Liver (tissue), 9 donors: ENCODE data around the gene TNC. TPM values are rescaled to one million over a fixed set of nuclear protein-coding genes. Genes with fewer than 3 reads are reported as not detected.

ENCODE experiments used
- DNase-seq: peaks from one replicate; pipeline ENCODE4 v3.0.0-alpha.2; 2017; ENCODE audit warnings: low spot score
- H3K27ac ChIP-seq, 2 donors: one replicate each; pipeline ENCODE4 v1.7.0; 2013; ENCODE audit warnings: inconsistent platforms in 2 of 2, low read length in 2 of 2, control low read depth in 1 of 2, low read depth in 1 of 2, mild to moderate bottlenecking in 1 of 2
- H3K27me3 ChIP-seq, 4 donors: one replicate each; pipeline versions ENCODE4 v1.6.1 to v1.7.0; 2013; ENCODE audit warnings: low read length in 3 of 4, inconsistent platforms in 1 of 4, mild to moderate bottlenecking in 1 of 4, moderate library complexity in 1 of 4; ENCODE audit not compliant: control insufficient read depth in 4 of 4, insufficient read depth in 4 of 4
- H3K36me3 ChIP-seq, 4 donors: one replicate each; pipeline versions ENCODE4 v1.6.1 to v1.7.0; 2013; ENCODE audit warnings: low read length in 3 of 4, mild to moderate bottlenecking in 3 of 4, low read depth in 1 of 4, moderate library complexity in 1 of 4; ENCODE audit not compliant: control insufficient read depth in 4 of 4, insufficient read depth in 3 of 4
- H3K4me1 ChIP-seq, 4 donors: one replicate each; pipeline versions ENCODE4 v1.6.1 to v1.7.0; 2013; ENCODE audit warnings: low read length in 3 of 4, mild to moderate bottlenecking in 3 of 4, moderate library complexity in 1 of 4; ENCODE audit not compliant: control insufficient read depth in 4 of 4, insufficient read depth in 4 of 4
- H3K4me3 ChIP-seq, 3 donors: one replicate each; pipeline versions ENCODE4 v1.6.1 to v1.7.0; 2013; ENCODE audit warnings: low read length in 3 of 3, control low read depth in 1 of 3, low read depth in 1 of 3, mild to moderate bottlenecking in 1 of 3
- H3K9ac ChIP-seq, 2 donors: one replicate each; pipeline ENCODE4 v1.7.0; 2013; ENCODE audit warnings: low read length in 2 of 2, mild to moderate bottlenecking in 2 of 2, moderate library complexity in 2 of 2, control low read depth in 1 of 2, low read depth in 1 of 2
- H3K9me3 ChIP-seq, 4 donors: one replicate each; pipeline versions ENCODE4 v1.6.1 to v1.7.0; 2013; ENCODE audit warnings: low read length in 3 of 4; ENCODE audit not compliant: control insufficient read depth in 4 of 4
- ATF3 ChIP-seq: IDR thresholded peaks from 2 replicates; pipeline ENCODE4 v1.6.1; 2016; ENCODE audit warnings: antibody characterized with exemption
- EGR1 ChIP-seq, 2 donors: IDR thresholded peaks; 2 replicates each; pipeline ENCODE4 v1.6.1; 2016 to 2018; ENCODE audit warnings: antibody characterized with exemption in 2 of 2, low read depth in 2 of 2
- FOXA1 ChIP-seq: IDR thresholded peaks from 2 replicates; pipeline ENCODE4 v1.6.1; 2016; ENCODE audit warnings: antibody characterized with exemption
- FOXA2 ChIP-seq: IDR thresholded peaks from 2 replicates; pipeline ENCODE4 v1.6.1; 2016; ENCODE audit warnings: antibody characterized with exemption
- GABPA ChIP-seq, 2 donors: IDR thresholded peaks in 1 of 2; conservative IDR thresholded peaks in 1 of 2; 2 replicates each; pipeline ENCODE4 v1.6.1; 2016; ENCODE audit warnings: antibody characterized with exemption in 2 of 2, mild to moderate bottlenecking in 1 of 2, moderate library complexity in 1 of 2
- HNF4A ChIP-seq, 2 donors: conservative IDR thresholded peaks; 2 replicates each; pipeline ENCODE4 v1.6.1; 2016; ENCODE audit warnings: antibody characterized with exemption in 2 of 2, mild to moderate bottlenecking in 2 of 2
- HNF4G ChIP-seq: IDR thresholded peaks from 2 replicates; pipeline ENCODE4 v1.6.1; 2016; ENCODE audit warnings: antibody characterized with exemption
- JUND ChIP-seq, 2 donors: IDR thresholded peaks; 2 replicates each; pipeline ENCODE4 v1.6.1; 2016; ENCODE audit warnings: antibody characterized with exemption in 2 of 2
- NR2F2 ChIP-seq: IDR thresholded peaks from 2 replicates; pipeline ENCODE4 v1.6.1; 2016; ENCODE audit warnings: antibody characterized with exemption
- RAD21 ChIP-seq, 2 donors: IDR thresholded peaks; 2 replicates each; pipeline ENCODE4 v1.6.1; 2016; ENCODE audit warnings: antibody characterized with exemption in 2 of 2, mild to moderate bottlenecking in 2 of 2
- REST ChIP-seq: IDR thresholded peaks from 2 replicates; pipeline ENCODE4 v1.6.1; 2016; ENCODE audit warnings: antibody characterized with exemption, mild to moderate bottlenecking
- RXRA ChIP-seq, 2 donors: IDR thresholded peaks; 2 replicates each; pipeline ENCODE4 v1.6.1; 2017 to 2018; ENCODE audit warnings: antibody characterized with exemption in 2 of 2, mild to moderate bottlenecking in 1 of 2
- SP1 ChIP-seq: IDR thresholded peaks from 2 replicates; pipeline ENCODE4 v1.6.1; 2018; ENCODE audit warnings: antibody characterized with exemption, mild to moderate bottlenecking
- TAF1 ChIP-seq: conservative IDR thresholded peaks from 2 replicates; pipeline ENCODE4 v1.6.1; 2016; ENCODE audit warnings: antibody characterized with exemption, mild to moderate bottlenecking
- YY1 ChIP-seq: IDR thresholded peaks from 2 replicates; pipeline ENCODE4 v1.6.1; 2016; ENCODE audit warnings: antibody characterized with exemption, mild to moderate bottlenecking
- WGBS: extraction: QIAGEN DNeasy Blood & Tissue Kit; methylation state at CpG from one replicate; pipeline ENCODE4 v1.1.7; 2013; 5-methylcytosine and 5-hydroxymethylcytosine counted together
- polyA plus RNA-seq, 2 donors: library from polyadenylated mRNA; stranded (reverse) in 1 of 2; unstranded in 1 of 2; fragments of 200-250 nt in 1 of 2; fragments of >200 nt in 1 of 2; fragmentation: Nextera tagmentation in 1 of 2; extraction: Ambion mirVana in 1 of 2; gene quantifications; one replicate each; pipeline versions ENCODE4 v1.2.1 to v1.2.3, GENCODE V29; 2013 to 2015
- total RNA-seq, 2 donors: library from RNA; depleted of rRNA; stranded (reverse); fragments of >200 nt; gene quantifications; one replicate each; pipeline ENCODE4 v1.2.3, GENCODE V29; 2014
- TF ChIP-seq, protein P1 (sequence below): IDR thresholded peaks from 2 replicates; pipeline ENCODE4 v1.6.1; 2016; ENCODE audit warnings: antibody characterized with exemption
- TF ChIP-seq, protein P2 (sequence below): IDR thresholded peaks from 2 replicates; pipeline ENCODE4 v1.6.1; 2016; ENCODE audit warnings: antibody characterized with exemption
- donor health status: healthy.
- donor health status: healthy.
- donor health status: healthy.
- donor health status: healthy.
- donor health status: healthy.

TNC gene
- total and polyA plus RNA-seq, 4 donors = 0.19 to 6.3 (median 1.8) TPM

DNA sequence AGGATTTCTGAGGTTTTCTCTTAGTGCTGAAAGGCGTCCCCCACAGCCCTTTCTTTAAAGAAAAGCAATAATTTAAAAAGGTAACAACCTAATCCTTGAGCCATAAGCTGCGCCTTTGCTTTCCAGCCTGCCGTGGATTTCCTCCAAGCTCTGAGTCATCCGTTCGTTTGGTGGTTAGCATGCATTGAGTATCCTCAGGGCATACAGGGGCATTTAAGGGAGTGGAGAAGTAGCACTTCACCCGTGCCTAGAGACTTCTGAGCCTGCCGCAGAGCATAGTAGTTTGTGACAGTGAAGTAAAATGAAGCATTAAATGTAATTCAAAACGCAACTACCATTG lies 892 bp upstream of the TNC start:
- Histone ChIP-seq H3K27ac (no peak overlapping the region), H3K4me3 (no peak overlapping the region), H3K9me3 (no peaks in the 10 kb centered on the region), H3K27me3 (peaks cover 0 to 11% (median under 1%) of the 10 kb centered on the region in 4 donors), H3K4me1 (peaks cover 0 to 6% (median 2%) of the 10 kb centered on the region in 4 donors), H3K36me3 (no peaks in the 10 kb centered on the region), H3K9ac (no peak overlapping the region)
- no peak for DNase-seq
- TF ChIP-seq FOXA1 (no peak), FOXA2 (no peak), TAF1 (no peak), YY1 (no peak), REST (no peak), JUND (IDR thresholded peaks at IDR 0.05) (no peak), HNF4G (no peak), RAD21 (IDR thresholded peaks at IDR 0.05) (no peak), SP1 (no peak)
- TF ChIP-seq, protein P1, sequence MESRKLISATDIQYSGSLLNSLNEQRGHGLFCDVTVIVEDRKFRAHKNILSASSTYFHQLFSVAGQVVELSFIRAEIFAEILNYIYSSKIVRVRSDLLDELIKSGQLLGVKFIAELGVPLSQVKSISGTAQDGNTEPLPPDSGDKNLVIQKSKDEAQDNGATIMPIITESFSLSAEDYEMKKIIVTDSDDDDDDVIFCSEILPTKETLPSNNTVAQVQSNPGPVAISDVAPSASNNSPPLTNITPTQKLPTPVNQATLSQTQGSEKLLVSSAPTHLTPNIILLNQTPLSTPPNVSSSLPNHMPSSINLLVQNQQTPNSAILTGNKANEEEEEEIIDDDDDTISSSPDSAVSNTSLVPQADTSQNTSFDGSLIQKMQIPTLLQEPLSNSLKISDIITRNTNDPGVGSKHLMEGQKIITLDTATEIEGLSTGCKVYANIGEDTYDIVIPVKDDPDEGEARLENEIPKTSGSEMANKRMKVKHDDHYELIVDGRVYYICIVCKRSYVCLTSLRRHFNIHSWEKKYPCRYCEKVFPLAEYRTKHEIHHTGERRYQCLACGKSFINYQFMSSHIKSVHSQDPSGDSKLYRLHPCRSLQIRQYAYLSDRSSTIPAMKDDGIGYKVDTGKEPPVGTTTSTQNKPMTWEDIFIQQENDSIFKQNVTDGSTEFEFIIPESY = no peak
- 12% methylated on average over 8 of the region's 8 CpGs for WGBS

DNA sequence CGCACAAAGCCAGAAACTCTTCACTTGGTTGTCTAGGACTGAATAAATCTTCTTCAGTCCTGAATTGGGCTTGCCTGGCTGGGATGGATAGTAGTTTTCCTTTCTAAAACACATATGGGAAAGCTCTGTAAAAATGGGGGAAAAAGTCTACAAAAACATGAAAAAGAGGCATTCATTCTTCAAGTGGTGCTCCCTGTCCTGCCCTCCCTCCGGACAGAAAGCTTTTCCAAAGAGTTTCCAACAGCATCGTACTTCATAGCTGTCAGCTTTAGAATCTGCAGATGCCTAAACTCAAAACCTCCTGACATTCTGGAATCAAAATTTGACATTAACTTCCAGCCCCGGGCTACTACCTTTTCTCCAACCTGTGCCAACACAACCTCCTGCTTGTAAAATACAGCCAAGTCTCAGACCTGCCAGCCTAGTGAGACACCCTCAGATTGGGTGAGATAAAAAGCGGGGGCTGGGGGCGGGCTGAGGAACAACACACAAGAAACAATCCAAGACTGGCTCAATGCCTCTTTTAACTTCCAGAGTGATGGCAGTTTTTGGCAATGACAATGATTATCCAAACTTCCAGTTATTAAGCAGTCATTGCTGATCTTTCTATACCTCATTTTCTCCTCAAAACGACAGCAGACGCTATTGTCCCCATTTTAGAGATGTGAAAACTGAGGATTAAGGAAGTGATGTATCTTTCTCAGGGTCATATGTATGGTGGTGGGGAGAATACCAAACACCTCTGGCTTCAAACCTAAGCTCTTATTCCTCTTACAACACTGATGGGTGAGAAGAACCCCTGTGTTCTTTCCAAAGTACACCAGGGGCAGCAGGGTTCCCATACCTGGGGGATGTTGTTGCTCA lies 1.3 kb downstream of the TNC start:
- DNase-seq = no peak

DNA sequence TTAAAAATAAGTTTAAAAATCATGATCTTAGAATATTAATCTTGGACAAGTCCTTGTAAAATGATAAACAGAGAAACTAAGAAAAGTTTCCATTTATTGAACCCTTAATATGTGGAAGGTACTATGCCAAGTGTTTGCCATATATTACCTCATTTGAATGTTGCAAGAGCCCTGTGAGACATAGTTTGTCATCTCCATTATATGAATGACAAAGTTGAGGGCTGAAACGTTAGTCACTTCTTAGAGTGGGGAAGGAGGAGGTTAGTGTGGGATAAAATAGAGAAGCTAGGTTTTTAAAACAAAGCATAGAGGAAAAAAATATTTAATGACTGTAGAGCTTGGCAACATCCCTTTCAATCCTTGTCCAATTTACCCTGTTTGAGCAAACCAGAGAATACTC lies 2.0 kb downstream of the TNC start:
- Histone ChIP-seq H3K4me3 (no peak overlapping the region), H3K4me1 (peaks cover 0 to 6% (median 2%) of the 10 kb centered on the region in 4 donors), H3K9ac (no peak overlapping the region), H3K9me3 (no peaks in the 10 kb centered on the region), H3K27ac (no peak overlapping the region), H3K36me3 (no peaks in the 10 kb centered on the region), H3K27me3 (peaks cover 0 to 11% (median 0%) of the 10 kb centered on the region in 4 donors)
- 42% methylated on average over 1 of the region's 1 CpG for WGBS
- no peak for DNase-seq
- TF ChIP-seq EGR1 (IDR thresholded peaks at IDR 0.05; ENCODE audit: low read depth in 2 of 2) (no peak), NR2F2 (no peak), HNF4G (no peak), GABPA (IDR thresholded peaks at IDR 0.05 in 1 of 2, conservative IDR thresholded peaks at IDR 0.05 in 1 of 2) (no peak), ATF3 (no peak), SP1 (no peak), TAF1 (no peak), FOXA2 (no peak), RAD21 (IDR thresholded peaks at IDR 0.05) (no peak), HNF4A (conservative IDR thresholded peaks at IDR 0.05) (no peak), RXRA (IDR thresholded peaks at IDR 0.05) (no peak), YY1 (no peak), JUND (IDR thresholded peaks at IDR 0.05) (no peak), FOXA1 (no peak)
- TF ChIP-seq, protein P2, sequence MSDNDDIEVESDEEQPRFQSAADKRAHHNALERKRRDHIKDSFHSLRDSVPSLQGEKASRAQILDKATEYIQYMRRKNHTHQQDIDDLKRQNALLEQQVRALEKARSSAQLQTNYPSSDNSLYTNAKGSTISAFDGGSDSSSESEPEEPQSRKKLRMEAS = no peak
- TF ChIP-seq, protein P1 = no peak

More for the DNA sequence above, 1.3 kb downstream of the TNC start:
- H3K27me3 ChIP-seq = peaks cover 0 to 11% (median under 1%) of the 10 kb centered on the region in 4 donors
- H3K4me1 ChIP-seq = peaks cover 0 to 6% (median 2%) of the 10 kb centered on the region in 4 donors
- H3K9ac ChIP-seq = no peak overlapping the region
- TF ChIP-seq GABPA (IDR thresholded peaks at IDR 0.05 in 1 of 2, conservative IDR thresholded peaks at IDR 0.05 in 1 of 2) (no peak), FOXA1 (no peak)
- WGBS = 77% methylated on average over 8 of the region's 8 CpGs
- no peaks in the 10 kb centered on the region for H3K9me3 ChIP-seq
- no peak overlapping the region for H3K27ac ChIP-seq
- H3K36me3 ChIP-seq = no peaks in the 10 kb centered on the region
- no peak overlapping the region for H3K4me3 ChIP-seq
